ENCODE data around the gene COL15A1. TPM values are rescaled to one million over a fixed set of nuclear protein-coding genes. Genes with fewer than 3 reads are reported as not detected.

The COL15A1 gene
- total and polyA plus RNA-seq, 2 donors (not counting 1 experiment from before 2014, with no cell fraction given): not detected

- POLR2A ChIA-PET: no interaction called here
- H3K79me2 ChIP-seq (ENCODE audit: control insufficient read depth, insufficient read depth, low read length): no peaks in the 10 kb centered on the region
- TF ChIP-seq CTCF (IDR thresholded peaks at IDR 0.05) (no peak), EZH2 (IDR thresholded peaks at IDR 0.05; ENCODE audit: borderline replicate concordance, insufficient read depth, low read depth, low read length, poor library complexity, severe bottlenecking) (no peak)
These were observed 16.7 kb downstream of the COL15A1 start for GRCh38 chr9:98960409-98960808.

GRCh38 chr9:98961513-98962180 lies 17.9 kb downstream of the COL15A1 start:
- ATAC-seq (ENCODE audit: low read depth) (no peak), DNase-seq (no peak)
- Mint-ChIP-seq H3K27me3 (peaks cover 13% of the 10 kb centered on the region), H3K4me1 (no peaks in the 10 kb centered on the region), H3K9me3 (ENCODE audit: insufficient read depth) (peaks cover 2% of the 10 kb centered on the region), H3K4me3 (no peak overlapping the region), H3K27ac (no peak overlapping the region)
- Histone ChIP-seq H4K20me1 (ENCODE audit: control insufficient read depth, insufficient read depth, low read length, poor library complexity, severe bottlenecking) (no peaks in the 10 kb centered on the region), H3K27me3 (replicated peaks in 1 of 4; ENCODE audit: control extremely low read depth in 1 of 4, control insufficient read depth in 3 of 4, insufficient read depth in 4 of 4, low read length in 3 of 4) (peaks cover 0 to 3% (median 0%) of the 10 kb centered on the region in 4 experiments), H3K79me2 (ENCODE audit: control insufficient read depth, insufficient read depth, low read length) (no peaks in the 10 kb centered on the region), H3K4me2 (replicated peaks; ENCODE audit: low read depth, low read length, poor library complexity, severe bottlenecking) (no peak overlapping the region), H3K9me3 (ENCODE audit: control extremely low read depth in 1 of 3, control insufficient read depth in 2 of 3, insufficient read depth in 1 of 3, low read length in 2 of 3) (peaks cover 0 to 13% (median 0%) of the 10 kb centered on the region in 3 donors), H3K36me3 (replicated peaks in 1 of 2; ENCODE audit: control extremely low read depth in 1 of 2, control insufficient read depth in 1 of 2, extremely low read depth in 1 of 2, insufficient read depth in 2 of 2, low read length in 1 of 2) (no peaks in the 10 kb centered on the region), H3K4me3 (ENCODE audit: control extremely low read depth in 1 of 5, extremely low read depth in 1 of 5, insufficient read depth in 1 of 5, low read depth in 2 of 5, low read length in 4 of 5) (no peak overlapping the region), H3K27ac (ENCODE audit: low read length in 2 of 2) (no peak overlapping the region), H3K4me1 (ENCODE audit: control insufficient read depth in 2 of 2, insufficient read depth in 2 of 2, low read length in 2 of 2) (no peaks in the 10 kb centered on the region), H2AFZ (ENCODE audit: insufficient read depth, low read depth, low read length, poor library complexity, severe bottlenecking) (no peak overlapping the region), H3K9ac (ENCODE audit: low read length) (no peak overlapping the region)
- CTCF ChIA-PET: no interaction called here
- POLR2A ChIA-PET: no interaction called here
- no peak for TF ChIP-seq CTCF (IDR thresholded peaks at IDR 0.05)
- TF ChIP-seq EZH2 (IDR thresholded peaks at IDR 0.05; ENCODE audit: borderline replicate concordance, insufficient read depth, low read depth, low read length, poor library complexity, severe bottlenecking): no peak
- intact Hi-C loops (cut with micrococcal nuclease): no loop called here
- WGBS (ENCODE audit: insufficient coverage): 86% methylated on average over 12 of the region's 16 CpGs

More at GRCh38 chr9:98960409-98960808, 16.7 kb downstream of the COL15A1 start:
- Histone ChIP-seq H4K20me1 (ENCODE audit: control insufficient read depth, insufficient read depth, low read length, poor library complexity, severe bottlenecking) (no peaks in the 10 kb centered on the region), H2AFZ (ENCODE audit: insufficient read depth, low read depth, low read length, poor library complexity, severe bottlenecking) (no peak overlapping the region), H3K4me2 (replicated peaks; ENCODE audit: low read depth, low read length, poor library complexity, severe bottlenecking) (no peak overlapping the region), H3K4me1 (ENCODE audit: control insufficient read depth in 2 of 2, insufficient read depth in 2 of 2, low read length in 2 of 2) (no peaks in the 10 kb centered on the region), H3K27me3 (replicated peaks in 1 of 4; ENCODE audit: control extremely low read depth in 1 of 4, control insufficient read depth in 3 of 4, insufficient read depth in 4 of 4, low read length in 3 of 4) (peaks cover 0 to 3% (median 0%) of the 10 kb centered on the region in 4 experiments), H3K4me3 (ENCODE audit: control extremely low read depth in 1 of 5, extremely low read depth in 1 of 5, insufficient read depth in 1 of 5, low read depth in 2 of 5, low read length in 4 of 5) (no peak overlapping the region), H3K27ac (ENCODE audit: low read length in 2 of 2) (no peak overlapping the region), H3K9me3 (ENCODE audit: control extremely low read depth in 1 of 3, control insufficient read depth in 2 of 3, insufficient read depth in 1 of 3, low read length in 2 of 3) (peaks cover 0 to 13% (median 0%) of the 10 kb centered on the region in 3 donors), H3K9ac (ENCODE audit: low read length) (no peak overlapping the region), H3K36me3 (replicated peaks in 1 of 2; ENCODE audit: control extremely low read depth in 1 of 2, control insufficient read depth in 1 of 2, extremely low read depth in 1 of 2, insufficient read depth in 2 of 2, low read length in 1 of 2) (no peaks in the 10 kb centered on the region)
- Mint-ChIP-seq H3K27me3 (peaks cover 13% of the 10 kb centered on the region), H3K9me3 (ENCODE audit: insufficient read depth) (peaks cover 2% of the 10 kb centered on the region), H3K4me1 (no peaks in the 10 kb centered on the region), H3K27ac (no peak overlapping the region), H3K4me3 (no peak overlapping the region)
- CTCF ChIA-PET: no interaction called here
- WGBS (ENCODE audit: insufficient coverage): 100% methylated on average over 1 of the region's 3 CpGs
- DNase-seq (no peak), ATAC-seq (ENCODE audit: low read depth) (no peak)
- intact Hi-C loops (cut with micrococcal nuclease): no loop called here
